H9 (cell line): ENCODE data around the gene MEIS2. TPM values are rescaled to one million over a fixed set of nuclear protein-coding genes. Genes with fewer than 3 reads are reported as not detected.

ENCODE experiments used
- DNase-seq: peaks from one replicate; pipeline ENCODE4 v3.0.0-alpha.2; 2017
- H2AFZ ChIP-seq: one replicate; pipeline ENCODE4 v1.6.1; 2013; ENCODE audit warnings: mild to moderate bottlenecking, low read length, control low read depth, moderate library complexity
- H2AK5ac ChIP-seq: 2 replicates; pipeline ENCODE4 v1.6.1; 2013; ENCODE audit warnings: low read length, control low read depth, mixed read lengths; ENCODE audit not compliant: insufficient read length
- H2BK120ac ChIP-seq: one replicate; pipeline ENCODE4 v1.6.1; 2013; ENCODE audit warnings: low read depth, mild to moderate bottlenecking, low read length, control low read depth, inconsistent platforms; ENCODE audit not compliant: poor library complexity, severe bottlenecking
- H2BK12ac ChIP-seq: 2 replicates; pipeline ENCODE4 v1.6.1; 2013; ENCODE audit warnings: low read length, control low read depth, mixed read lengths, low read depth; ENCODE audit not compliant: insufficient read length
- H2BK15ac ChIP-seq: 2 replicates; pipeline ENCODE4 v1.6.1; 2013; ENCODE audit warnings: low read depth, low read length, control low read depth
- H2BK20ac ChIP-seq: one replicate; pipeline ENCODE4 v1.6.1; 2013; ENCODE audit warnings: low read depth, mild to moderate bottlenecking, low read length, control low read depth, inconsistent platforms; ENCODE audit not compliant: poor library complexity, severe bottlenecking
- H2BK5ac ChIP-seq: 2 replicates; pipeline ENCODE4 v1.6.1; 2013; ENCODE audit warnings: low read length, control low read depth, mixed read lengths; ENCODE audit not compliant: insufficient read length
- H3K14ac ChIP-seq: 2 replicates; pipeline ENCODE4 v1.6.1; 2013; ENCODE audit warnings: low read length, control low read depth; ENCODE audit not compliant: insufficient read depth
- H3K18ac ChIP-seq: 2 replicates; pipeline ENCODE4 v1.6.1; 2013; ENCODE audit warnings: low read depth, mild to moderate bottlenecking, mixed read lengths, low read length, control low read depth; ENCODE audit not compliant: insufficient read length
- H3K23ac ChIP-seq: 2 replicates; pipeline ENCODE4 v1.6.1; 2013; ENCODE audit warnings: low read length, control low read depth, mixed read lengths, low read depth; ENCODE audit not compliant: insufficient read length
- H3K23me2 ChIP-seq: 2 replicates; pipeline ENCODE4 v1.6.1; 2013; ENCODE audit warnings: low read depth, mild to moderate bottlenecking, mixed read lengths, low read length, control low read depth; ENCODE audit not compliant: insufficient read length, poor library complexity, severe bottlenecking
- H3K27ac ChIP-seq: 2 replicates; pipeline ENCODE4 v1.5.1; 2013; ENCODE audit warnings: low read length, control low read depth, mixed read lengths, low read depth; ENCODE audit not compliant: insufficient read length
- H3K27me3 ChIP-seq: 2 replicates; pipeline ENCODE4 v1.6.1; 2013; ENCODE audit warnings: low read length, control low read depth, inconsistent platforms; ENCODE audit not compliant: insufficient read depth
- H3K4ac ChIP-seq: 2 replicates; pipeline ENCODE4 v1.6.1; 2013; ENCODE audit warnings: low read depth, mild to moderate bottlenecking, control low read depth, inconsistent platforms, low read length, moderate library complexity
- H3K4me1 ChIP-seq: 2 replicates; pipeline ENCODE4 v1.6.1; 2013; ENCODE audit warnings: low read length, control low read depth, inconsistent platforms; ENCODE audit not compliant: insufficient read depth
- H3K4me2 ChIP-seq: 2 replicates; pipeline ENCODE4 v1.6.1; 2013; ENCODE audit warnings: low read length, control low read depth, mixed read lengths; ENCODE audit not compliant: insufficient read length, insufficient read depth
- H3K56ac ChIP-seq: 2 replicates; pipeline ENCODE4 v1.6.1; 2013; ENCODE audit warnings: low read depth, mild to moderate bottlenecking, mixed read lengths, low read length, control low read depth; ENCODE audit not compliant: insufficient read length
- H3K79me1 ChIP-seq: 2 replicates; pipeline ENCODE4 v1.6.1; 2013; ENCODE audit warnings: low read depth, mild to moderate bottlenecking, moderate library complexity, low read length, control low read depth, inconsistent platforms; ENCODE audit not compliant: insufficient read depth, poor library complexity, severe bottlenecking
- H3K79me2 ChIP-seq: 2 replicates; pipeline ENCODE4 v1.6.1; 2013; ENCODE audit warnings: low read length, control low read depth, inconsistent platforms; ENCODE audit not compliant: insufficient read depth
- H3K9ac ChIP-seq: 2 replicates; pipeline ENCODE4 v1.6.1; 2013; ENCODE audit warnings: low read length, control low read depth, mixed read lengths; ENCODE audit not compliant: insufficient read length; ENCODE audit errors: extremely low read depth
- H3K9me3 ChIP-seq: one replicate; pipeline ENCODE4 v1.6.1; 2013; ENCODE audit warnings: low read depth, low read length, inconsistent platforms; ENCODE audit not compliant: control insufficient read depth
- H3T11ph ChIP-seq: one replicate; pipeline ENCODE4 v1.6.1; 2013; ENCODE audit warnings: mild to moderate bottlenecking, low read length, control low read depth, inconsistent platforms
- H4K20me1 ChIP-seq: one replicate; pipeline ENCODE4 v1.6.1; 2013; ENCODE audit not compliant: control insufficient read depth, insufficient read length, insufficient read depth
- H4K5ac ChIP-seq: 2 replicates; pipeline ENCODE4 v1.6.1; 2013; ENCODE audit warnings: low read depth, mild to moderate bottlenecking, mixed read lengths, low read length, control low read depth; ENCODE audit not compliant: insufficient read length
- H4K8ac ChIP-seq: replicated peaks from 2 replicates; pipeline ENCODE4 v1.6.1; 2013; ENCODE audit warnings: low read length, control low read depth, mixed read lengths, low read depth; ENCODE audit not compliant: insufficient read length
- H4K91ac ChIP-seq: 2 replicates; pipeline ENCODE4 v1.6.1; 2013; ENCODE audit warnings: low read depth, mild to moderate bottlenecking, moderate library complexity, mixed read lengths, low read length, control low read depth; ENCODE audit not compliant: insufficient read length
- H3K27ac Mint-ChIP-seq, 3 experiments: 2 replicates in 2 of 3; 3 replicates in 1 of 3; pipeline ENCODE4 v1.8.0; 2020 to 2021; ENCODE audit warnings: mixed read lengths in 3 of 3, mild to moderate bottlenecking in 1 of 3, moderate library complexity in 1 of 3
- H3K27me3 Mint-ChIP-seq: 2 replicates; pipeline ENCODE4 v1.8.0; 2021; ENCODE audit warnings: low read depth, mild to moderate bottlenecking, moderate library complexity, mixed read lengths
- H3K36me3 Mint-ChIP-seq, 3 experiments: 2 replicates in 2 of 3; 3 replicates in 1 of 3; pipeline ENCODE4 v1.8.0; 2020 to 2021; ENCODE audit warnings: low read depth in 3 of 3, mixed read lengths in 3 of 3; ENCODE audit not compliant: insufficient read depth in 1 of 3
- H3K4me1 Mint-ChIP-seq, 2 experiments: 2 replicates each; pipeline ENCODE4 v1.8.0; 2020; ENCODE audit warnings: mixed read lengths in 2 of 2
- H3K4me3 Mint-ChIP-seq, 2 experiments: 2 replicates in 1 of 2; 3 replicates in 1 of 2; pipeline ENCODE4 v1.8.0; 2020 to 2021; ENCODE audit warnings: mild to moderate bottlenecking in 2 of 2, mixed read lengths in 2 of 2, moderate library complexity in 1 of 2
- H3K9me3 Mint-ChIP-seq, 2 experiments: 2 replicates in 1 of 2; 3 replicates in 1 of 2; pipeline ENCODE4 v1.8.0; 2020; ENCODE audit warnings: mild to moderate bottlenecking in 2 of 2, mixed read lengths in 2 of 2, moderate library complexity in 1 of 2
- CTCF ChIP-seq: fragments of 200-600 bp; sonication (generic); conservative IDR thresholded peaks from 3 replicates; pipeline ENCODE4 v1.8.0; 2021; ENCODE audit warnings: antibody characterized with exemption, mild to moderate bottlenecking
- WGBS: extraction: QIAGEN DNeasy Blood & Tissue Kit; methylation state at CpG from one replicate; pipeline ENCODE4 v1.1.7; 2013; ENCODE audit warnings: missing lambda C conversion rate, low lambda C conversion rate, mixed read lengths; ENCODE audit not compliant: insufficient read length; ENCODE audit errors: extremely low coverage; 5-methylcytosine and 5-hydroxymethylcytosine counted together
- total RNA-seq: library from RNA; stranded (reverse); gene quantifications from 2 replicates; pipeline ENCODE4 v1.2.1, GENCODE V29; 2021

MEIS2 gene
- total RNA-seq, 1 experiment from 2014 or later: 0.35 TPM

- Histone ChIP-seq H4K8ac (no peak overlapping the region), H4K91ac (no peak overlapping the region), H3T11ph (no peak overlapping the region), H3K18ac (no peak overlapping the region), H2BK15ac (no peak overlapping the region), H3K9ac (no peak overlapping the region), H3K9me3 (no peaks in the 10 kb centered on the region), H3K27ac (no peak overlapping the region), H3K27me3 (no peaks in the 10 kb centered on the region), H3K79me1 (no peaks in the 10 kb centered on the region), H2BK5ac (no peak overlapping the region), H2BK20ac (no peak overlapping the region), H4K5ac (no peak overlapping the region), H3K56ac (no peak overlapping the region), H2AFZ (no peak overlapping the region), H3K4me1 (peaks cover 3% of the 10 kb centered on the region; the same call in 1 of the 2 replicates), H3K23ac (no peak overlapping the region), H2BK12ac (no peak overlapping the region), H3K4ac (no peak overlapping the region), H3K79me2 (no peaks in the 10 kb centered on the region), H3K14ac (no peak overlapping the region), H2AK5ac (no peak overlapping the region), H3K4me2 (no peak overlapping the region), H4K20me1 (no peaks in the 10 kb centered on the region), H3K23me2 (no peaks in the 10 kb centered on the region), H2BK120ac (no peak overlapping the region)
- Mint-ChIP-seq H3K27me3 (peaks cover 14% of the 10 kb centered on the region), H3K36me3 (no peaks in the 10 kb centered on the region), H3K9me3 (no peaks in the 10 kb centered on the region; a peak in 1 of 5 replicates), H3K4me1 (peaks cover 31 to 32% of the 10 kb centered on the region in 2 experiments), H3K27ac (no peak overlapping the region), H3K4me3 (no peak overlapping the region)
- no CpG with 5 or more reads among the region's 5 CpGs for WGBS
- TF ChIP-seq CTCF: no peak
- DNase-seq: no peak
Observed at GRCh38 chr15:36903922-36904556, 196.3 kb downstream of the MEIS2 start.
